H1 (cell line): ENCODE results near the gene MCAT. TPM values are rescaled to one million over a fixed set of nuclear protein-coding genes. Genes with fewer than 3 reads are reported as not detected.

Experiments
- CTCF ChIA-PET: fragments of 300-600 bp; sonication (Branson Sonifier 250); formaldehyde crosslinking; loops from one replicate; lab custom pipeline; 2021; ENCODE audit not compliant: partially characterized antibody; lab: Charles Lee
- POLR2A ChIA-PET: fragments of 300-600 bp; sonication (Branson Sonifier 250); formaldehyde crosslinking; loops from one replicate; lab custom pipeline; 2021; ENCODE audit warnings: inconsistent platforms; ENCODE audit not compliant: partially characterized antibody; lab: Charles Lee
- DNase-seq, 2 experiments: peaks; one replicate each; pipeline versions ENCODE4 v3.0.0 to v3.0.0-alpha.2; 2010 to 2022; ENCODE audit warnings: low spot score in 2 of 2, low read depth in 1 of 2, mixed read lengths in 1 of 2
- FAIRE-seq: peaks from 2 replicates; lab custom pipeline; 2011; peaks lifted over from hg19 to GRCh38; lab: Jason Lieb, UNC
- H2AFZ ChIP-seq: 2 replicates; pipeline ENCODE4 v1.8.1; 2012; ENCODE audit warnings: low read length, inconsistent platforms
- H2AK5ac ChIP-seq: 2 replicates; pipeline ENCODE4 v1.6.1; 2013; ENCODE audit warnings: low read depth, low read length
- H2BK120ac ChIP-seq: replicated peaks from 2 replicates; pipeline ENCODE3; 2013; ENCODE audit warnings: low read depth, low read length, inconsistent platforms
- H2BK12ac ChIP-seq: 2 replicates; pipeline ENCODE4 v1.6.1; 2013; ENCODE audit warnings: low read depth, low read length
- H2BK15ac ChIP-seq: 2 replicates; pipeline ENCODE4 v1.6.1; 2013; ENCODE audit warnings: low read length
- H2BK20ac ChIP-seq: 2 replicates; pipeline ENCODE4 v1.6.1; 2013; ENCODE audit warnings: low read length
- H2BK5ac ChIP-seq: 2 replicates; pipeline ENCODE4 v1.6.1; 2013; ENCODE audit warnings: low read depth, low read length
- H3K14ac ChIP-seq: 2 replicates; pipeline ENCODE4 v1.6.1; 2013; ENCODE audit warnings: inconsistent platforms; ENCODE audit not compliant: insufficient read length
- H3K18ac ChIP-seq: 2 replicates; pipeline ENCODE4 v1.6.1; 2013; ENCODE audit warnings: low read length; ENCODE audit errors: extremely low read depth
- H3K23ac ChIP-seq: 2 replicates; pipeline ENCODE4 v1.6.1; 2013; ENCODE audit warnings: inconsistent platforms; ENCODE audit not compliant: insufficient read length
- H3K23me2 ChIP-seq: 2 replicates; pipeline ENCODE4 v1.6.1; 2013; ENCODE audit warnings: low read depth, low read length
- H3K27ac ChIP-seq: 2 replicates; pipeline ENCODE4 v1.6.1; 2011; ENCODE audit warnings: low read depth, low read length, inconsistent platforms
- H3K27me3 ChIP-seq, 4 experiments: replicated peaks in 1 of 4; 1 replicate in 1 of 4; 2 replicates in 3 of 4; pipeline versions ENCODE4 v1.6.1 to v1.8.1; 2011 to 2013; ENCODE audit warnings: low read length in 3 of 4, mild to moderate bottlenecking in 3 of 4, inconsistent platforms in 2 of 4, mixed read lengths in 2 of 4, moderate library complexity in 1 of 4; ENCODE audit not compliant: control insufficient read depth in 3 of 4, insufficient read depth in 3 of 4; ENCODE audit errors: extremely low read depth in 1 of 4
- H3K36me3 ChIP-seq, 4 experiments: 2 replicates each; pipeline versions ENCODE4 v1.6.1 to v1.8.1; 2011 to 2013; ENCODE audit warnings: mild to moderate bottlenecking in 4 of 4, low read length in 3 of 4, moderate library complexity in 2 of 4, control low read depth in 1 of 4, inconsistent platforms in 1 of 4; ENCODE audit not compliant: insufficient read depth in 4 of 4, control insufficient read depth in 2 of 4
- H3K4ac ChIP-seq: replicated peaks from 2 replicates; pipeline ENCODE3; 2013; ENCODE audit warnings: low read length, low read depth, mixed read lengths, inconsistent platforms; ENCODE audit not compliant: insufficient read length
- H3K4me1 ChIP-seq, 4 experiments: replicated peaks in 1 of 4; 1 replicate in 1 of 4; 2 replicates in 3 of 4; pipeline versions ENCODE4 v1.6.1 to v1.8.1; 2011 to 2013; ENCODE audit warnings: low read length in 3 of 4, inconsistent platforms in 2 of 4, mixed read lengths in 1 of 4; ENCODE audit not compliant: insufficient read depth in 4 of 4, control insufficient read depth in 3 of 4
- H3K4me2 ChIP-seq, 2 experiments: 2 replicates each; pipeline versions ENCODE4 v1.6.1 to v1.8.1; 2011 to 2013; ENCODE audit warnings: low read depth in 2 of 2, low read length in 2 of 2, control low read depth in 1 of 2, inconsistent platforms in 1 of 2, mild to moderate bottlenecking in 1 of 2; ENCODE audit not compliant: insufficient read depth in 1 of 2
- H3K4me3 ChIP-seq, 4 experiments: fragments of 200-600, 300-600 bp in 1 of 4; sonication (generic), shearing (Covaris generic), sonication (Bioruptor Twin) in 1 of 4; 2 replicates each; pipeline versions ENCODE4 v1.5.1 to v1.8.1; 2011 to 2016; ENCODE audit warnings: low read length in 4 of 4, low read depth in 3 of 4, control low read depth in 2 of 4, inconsistent platforms in 2 of 4, mild to moderate bottlenecking in 2 of 4, mixed read lengths in 1 of 4, moderate library complexity in 1 of 4; ENCODE audit not compliant: insufficient read depth in 2 of 4; ENCODE audit errors: extremely low read depth in 1 of 4
- H3K56ac ChIP-seq: replicated peaks from 2 replicates; pipeline ENCODE3; 2013; ENCODE audit warnings: low read depth, mild to moderate bottlenecking, mixed read lengths, low read length, inconsistent platforms; ENCODE audit not compliant: insufficient read length
- H3K79me1 ChIP-seq: 2 replicates; pipeline ENCODE4 v1.6.1; 2013; ENCODE audit warnings: low read depth, low read length, control low read depth
- H3K79me2 ChIP-seq, 2 experiments: 2 replicates each; pipeline versions ENCODE4 v1.6.1 to v1.8.1; 2012 to 2013; ENCODE audit warnings: low read length in 2 of 2, mild to moderate bottlenecking in 2 of 2, inconsistent platforms in 1 of 2; ENCODE audit not compliant: insufficient read depth in 2 of 2, control insufficient read depth in 1 of 2
- H3K9ac ChIP-seq, 4 experiments: replicated peaks in 1 of 4; 1 replicate in 1 of 4; 2 replicates in 3 of 4; pipeline versions ENCODE4 v1.6.1 to v1.8.1; 2011 to 2013; ENCODE audit warnings: low read depth in 3 of 4, low read length in 3 of 4, control low read depth in 2 of 4, mild to moderate bottlenecking in 2 of 4, moderate library complexity in 2 of 4, inconsistent platforms in 1 of 4; ENCODE audit errors: extremely low read depth in 1 of 4
- H3K9me3 ChIP-seq, 2 experiments: 2 replicates each; pipeline versions ENCODE4 v1.6.1 to v1.8.1; 2012 to 2013; ENCODE audit warnings: mild to moderate bottlenecking in 2 of 2, moderate library complexity in 2 of 2, control low read depth in 1 of 2, inconsistent platforms in 1 of 2, low read depth in 1 of 2, low read length in 1 of 2, mixed read lengths in 1 of 2; ENCODE audit not compliant: insufficient read depth in 2 of 2
- H4K20me1 ChIP-seq, 2 experiments: replicated peaks in 1 of 2; 2 replicates each; pipeline versions ENCODE3 to v1.8.1; 2011 to 2013; ENCODE audit warnings: inconsistent platforms in 2 of 2, low read length in 2 of 2, mild to moderate bottlenecking in 1 of 2; ENCODE audit not compliant: insufficient read depth in 2 of 2, control insufficient read depth in 1 of 2
- H4K5ac ChIP-seq: 2 replicates; pipeline ENCODE4 v1.6.1; 2013; ENCODE audit warnings: low read length, low read depth, mixed read lengths, inconsistent platforms; ENCODE audit not compliant: insufficient read length
- H4K8ac ChIP-seq: 2 replicates; pipeline ENCODE4 v1.8.0; 2013; ENCODE audit warnings: mild to moderate bottlenecking, moderate library complexity, low read length, inconsistent platforms; ENCODE audit not compliant: insufficient read depth; ENCODE audit errors: extremely low read depth
- H4K91ac ChIP-seq: replicated peaks from 2 replicates; pipeline ENCODE3; 2013; ENCODE audit warnings: low read length, mixed read lengths, inconsistent platforms; ENCODE audit not compliant: insufficient read length
- POLR2A ChIP-seq, 2 experiments: IDR thresholded peaks; 1 replicate in 1 of 2; 2 replicates in 1 of 2; pipeline ENCODE4 v1.6.1; 2011; ENCODE audit warnings: low read depth in 2 of 2, low read length in 2 of 2, mild to moderate bottlenecking in 2 of 2; ENCODE audit errors: control extremely low read depth in 1 of 2
- WGBS, 2 experiments: shearing (Covaris generic) in 1 of 2; methylation state at CpG; one replicate each; pipeline versions ENCODE4 v1.1.6 to v1.1.7; 2013 to 2015; ENCODE audit warnings: low lambda C conversion rate in 2 of 2, mixed read lengths in 2 of 2, inconsistent platforms in 1 of 2, low coverage in 1 of 2, missing lambda C conversion rate in 1 of 2; ENCODE audit not compliant: insufficient replicate concordance in 2 of 2, insufficient coverage in 1 of 2, insufficient read length in 1 of 2; ENCODE audit errors: extremely low coverage in 1 of 2, missing lambda C conversion rate in 1 of 2; 5-methylcytosine and 5-hydroxymethylcytosine counted together
- polyA plus RNA-seq, 7 experiments: library from polyadenylated mRNA; depleted of rRNA in 3 of 7; stranded (reverse) in 5 of 7; unstranded in 2 of 7; fragments of >200 nt in 5 of 7; fragments of 200-250 nt in 2 of 7; gene quantifications; 1 replicate in 5 of 7; 2 replicates in 1 of 7; 4 replicates in 1 of 7; pipeline versions ENCODE4 v1.2.1 to v1.2.3, GENCODE V29; 2011 to 2013; ENCODE audit warnings: missing spikeins in 2 of 7, mixed read lengths in 2 of 7
- total RNA-seq: library from RNA; stranded (reverse); fragmentation: NEBNext Ultra II Directional; extraction: Animal tissue kit (Norgen Biotek cat#: 25700); gene quantifications from 2 replicates; pipeline ENCODE4 v1.2.1, GENCODE V29; 2021

Gene MCAT
- total and polyA plus RNA-seq, 2 of the 8 experiments (the other 6 are each of a cell fraction or from before 2014, with no cell fraction given), result 15.8 to 17.4 TPM

DNA sequence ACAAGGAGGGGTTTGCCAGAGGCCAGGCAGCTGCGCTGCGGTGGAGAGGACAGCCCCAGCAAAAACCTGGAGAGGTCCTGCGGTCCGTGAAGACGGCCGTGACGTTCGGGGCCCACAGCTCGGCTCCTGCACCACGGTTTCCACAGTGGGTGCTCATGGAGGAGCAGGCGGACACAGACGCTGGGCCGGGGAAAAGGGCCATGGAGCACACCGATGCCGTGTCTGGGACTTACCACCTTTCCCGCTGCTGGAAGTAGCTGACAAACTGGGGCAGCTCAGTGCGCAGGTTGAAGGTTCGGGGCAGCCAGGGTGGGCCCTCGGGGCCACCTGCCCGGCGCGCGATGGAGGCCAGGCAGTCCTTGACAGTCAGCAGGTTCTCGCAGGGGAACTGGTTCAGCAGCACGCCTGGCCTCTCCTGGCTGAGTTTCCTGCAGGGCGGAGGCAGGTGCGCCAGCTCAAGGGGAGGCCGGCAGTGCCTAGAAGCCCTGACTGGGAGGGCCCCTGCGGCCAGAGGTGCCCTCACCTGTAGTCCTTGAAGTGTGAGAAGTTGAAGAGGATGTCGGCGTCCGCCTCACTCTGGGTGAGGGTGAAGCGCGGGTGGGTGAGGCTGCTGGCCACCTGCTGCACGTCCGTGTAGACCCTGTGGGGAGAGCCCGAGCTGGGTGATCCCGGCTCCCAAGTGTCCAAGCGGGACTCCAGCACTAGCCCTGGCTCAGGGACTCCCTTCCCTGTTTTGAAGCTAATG is 30.9 kb upstream of the MCAT start:
- Histone ChIP-seq H2BK15ac (no peak overlapping the region), H2AFZ (no peak overlapping the region), H3K4me3 (no peak overlapping the region), H3K4me1 (no peaks in the 10 kb centered on the region), H3K27ac (no peak overlapping the region), H3K79me2 (no peaks in the 10 kb centered on the region), H3K9me3 (no peaks in the 10 kb centered on the region), H2BK5ac (no peak overlapping the region), H3K23ac (no peak overlapping the region), H3K23me2 (no peaks in the 10 kb centered on the region), H2AK5ac (no peak overlapping the region), H3K18ac (no peak overlapping the region), H4K20me1 (peaks cover 7 to 15% of the 10 kb centered on the region in 2 experiments), H2BK12ac (no peak overlapping the region), H3K4me2 (no peak overlapping the region)
- CTCF ChIA-PET, result interaction anchor here (1.3 to 1.4 kb wide), 2 partner anchors 10 to 526 kb away, joined by 3 read pairs; no protein-coding TSS in a partner anchor
- no peak for FAIRE-seq
- TF ChIP-seq POLR2A (IDR thresholded peaks at IDR 0.05; ENCODE audit: control extremely low read depth in 1 of 2, low read depth in 2 of 2, low read length in 2 of 2), result no peak
- TF ChIP-seq, all 59 proteins: peak for 0
- H4K5ac ChIP-seq, result no peak overlapping the region
- H3K9ac ChIP-seq, result no peak overlapping the region
- no peaks in the 10 kb centered on the region for H3K79me1 ChIP-seq
- no peaks in the 10 kb centered on the region for H3K27me3 ChIP-seq
- no peak overlapping the region for H2BK20ac ChIP-seq
- DNase-seq, result no peak
- H3K4ac ChIP-seq, result no peak overlapping the region
- no peak overlapping the region for H4K91ac ChIP-seq
- H3K56ac ChIP-seq, result no peak overlapping the region
- H3K36me3 ChIP-seq, result peaks cover 31 to 68% (median 65%) of the 10 kb centered on the region in 4 experiments
- no peak overlapping the region for H4K8ac ChIP-seq
- H2BK120ac ChIP-seq, result no peak overlapping the region
- H3K14ac ChIP-seq, result no peak overlapping the region
- POLR2A ChIA-PET, result interaction anchor here (0.6 to 1.8 kb wide), 6 partner anchors 9 to 559 kb away, joined by 3 to 5 read pairs (median 3); partner anchors contain the start of gene POLDIP3
- WGBS, 2 experiments, result 95% methylated on average over 37 of the region's 39 CpGs; no CpG with 5 or more reads in 1 of the 2 experiments
